ENCODE data around the gene MS4A4A. TPM values are rescaled to one million over a fixed set of nuclear protein-coding genes. Genes with fewer than 3 reads are reported as not detected.

The MS4A4A gene
- total and polyA plus RNA-seq, 9 of the 15 experiments (the other 6 are each of a cell fraction or from before 2014, with no cell fraction given) = 0.77 to 41.4 (median 10.1) TPM

- TF ChIP-seq NCOA2 (IDR thresholded peaks at IDR 0.05; ENCODE audit: partially characterized antibody in 2 of 2) (no peak), MECOM (CRISPR knock-in tag; IDR thresholded peaks at IDR 0.05) (no peak)
Observed at GRCh38 chr11:60315871-60316270, 35.4 kb downstream of the MS4A4A start (continued).

DNA sequence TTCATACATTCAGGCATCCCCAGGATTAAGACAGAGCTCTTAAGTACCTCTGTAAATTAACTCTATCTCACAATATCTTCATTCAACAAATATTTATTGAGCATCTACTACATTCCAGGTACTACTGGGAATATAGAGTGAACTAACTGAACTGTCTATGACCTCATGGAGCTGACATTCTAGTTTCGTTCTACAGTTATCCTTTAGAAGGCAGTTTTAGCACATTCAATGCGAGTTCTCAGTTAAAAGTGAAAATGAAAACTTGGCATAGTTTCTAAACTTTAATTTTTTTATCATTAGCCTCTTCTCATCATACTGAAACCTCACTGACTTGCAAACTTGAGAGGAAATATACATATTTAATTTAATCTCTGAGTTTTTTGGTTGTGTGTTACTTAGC lies 35.9 kb downstream of the MS4A4A start:
- H3K4me1 ChIP-seq (replicated peaks in 1 of 2; ENCODE audit: control insufficient read depth in 2 of 2, insufficient read depth in 2 of 2, low read length in 2 of 2) = no peaks in the 10 kb centered on the region
- in situ Hi-C loops (cut with MboI) (no loop called here), intact Hi-C loops (cut with micrococcal nuclease) (no loop called here)
- DNase-seq (ENCODE audit: extremely low read depth in 1 of 4, low spot score in 3 of 4) = no peak
- H4K20me1 ChIP-seq (replicated peaks; ENCODE audit: control insufficient read depth, insufficient read depth, low read length) = no peaks in the 10 kb centered on the region
- BruUV-seq (replicated peaks) = no TSS peak
- no peak for ATAC-seq
- H3K36me3 ChIP-seq (ENCODE audit: control insufficient read depth, insufficient read depth, low read length) = no peaks in the 10 kb centered on the region
- WGBS (ENCODE audit: insufficient coverage, low coverage, missing lambda C conversion rate) = 0% methylated on average over 2 of the region's 2 CpGs
- POLR2A ChIA-PET = interaction anchor here (0.7 kb wide), 1 partner anchor 284 kb away, joined by 3 read pairs; no protein-coding TSS in a partner anchor
- CTCF ChIA-PET (ENCODE audit: low intra/inter-chr PET ratio) = no interaction called here
- H3K9me3 ChIP-seq (replicated peaks; ENCODE audit: control insufficient read depth, insufficient read depth, low read depth, low read length) = peaks cover 2% of the 10 kb centered on the region; the same call in 1 of the 2 replicates
- no peak overlapping the region for H3K4me3 ChIP-seq
- H3K79me2 ChIP-seq (ENCODE audit: control insufficient read depth, insufficient read depth, low read length) = no peaks in the 10 kb centered on the region
- no peak overlapping the region for H3K27ac ChIP-seq (ENCODE audit: extremely low read depth, low read depth, low read length)
- no peaks in the 10 kb centered on the region for H3K27me3 ChIP-seq (ENCODE audit: control insufficient read depth in 2 of 2, insufficient read depth in 2 of 2, low read length in 2 of 2)
- no peak overlapping the region for H3K9ac ChIP-seq (ENCODE audit: insufficient read depth in 1 of 2, low read depth in 2 of 2, low read length in 2 of 2)
- H3K9me1 ChIP-seq (ENCODE audit: control insufficient read depth, insufficient read depth, low read length) = no peaks in the 10 kb centered on the region
- no peak overlapping the region for H3K4me2 ChIP-seq (ENCODE audit: insufficient read depth, low read length)
- H2AFZ ChIP-seq (ENCODE audit: low read depth, low read length) = no peak overlapping the region
- no peak for FAIRE-seq
- TF ChIP-seq, protein P1, sequence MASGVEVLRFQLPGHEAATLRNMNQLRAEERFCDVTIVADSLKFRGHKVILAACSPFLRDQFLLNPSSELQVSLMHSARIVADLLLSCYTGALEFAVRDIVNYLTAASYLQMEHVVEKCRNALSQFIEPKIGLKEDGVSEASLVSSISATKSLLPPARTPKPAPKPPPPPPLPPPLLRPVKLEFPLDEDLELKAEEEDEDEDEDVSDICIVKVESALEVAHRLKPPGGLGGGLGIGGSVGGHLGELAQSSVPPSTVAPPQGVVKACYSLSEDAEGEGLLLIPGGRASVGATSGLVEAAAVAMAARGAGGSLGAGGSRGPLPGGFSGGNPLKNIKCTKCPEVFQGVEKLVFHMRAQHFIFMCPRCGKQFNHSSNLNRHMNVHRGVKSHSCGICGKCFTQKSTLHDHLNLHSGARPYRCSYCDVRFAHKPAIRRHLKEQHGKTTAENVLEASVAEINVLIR (CRISPR knock-in tag; IDR thresholded peaks at IDR 0.05) = no peak
- TF ChIP-seq TRIM24 (IDR thresholded peaks at IDR 0.05) (no peak), NCOA4 (IDR thresholded peaks at IDR 0.05; ENCODE audit: partially characterized antibody) (no peak), U2AF1 (optimal IDR thresholded peaks at IDR 0.05; ENCODE audit: low read depth, low read length) (no peak), ZNF121 (CRISPR knock-in tag; conservative IDR thresholded peaks at IDR 0.05) (no peak)
- TF ChIP-seq, protein P2, sequence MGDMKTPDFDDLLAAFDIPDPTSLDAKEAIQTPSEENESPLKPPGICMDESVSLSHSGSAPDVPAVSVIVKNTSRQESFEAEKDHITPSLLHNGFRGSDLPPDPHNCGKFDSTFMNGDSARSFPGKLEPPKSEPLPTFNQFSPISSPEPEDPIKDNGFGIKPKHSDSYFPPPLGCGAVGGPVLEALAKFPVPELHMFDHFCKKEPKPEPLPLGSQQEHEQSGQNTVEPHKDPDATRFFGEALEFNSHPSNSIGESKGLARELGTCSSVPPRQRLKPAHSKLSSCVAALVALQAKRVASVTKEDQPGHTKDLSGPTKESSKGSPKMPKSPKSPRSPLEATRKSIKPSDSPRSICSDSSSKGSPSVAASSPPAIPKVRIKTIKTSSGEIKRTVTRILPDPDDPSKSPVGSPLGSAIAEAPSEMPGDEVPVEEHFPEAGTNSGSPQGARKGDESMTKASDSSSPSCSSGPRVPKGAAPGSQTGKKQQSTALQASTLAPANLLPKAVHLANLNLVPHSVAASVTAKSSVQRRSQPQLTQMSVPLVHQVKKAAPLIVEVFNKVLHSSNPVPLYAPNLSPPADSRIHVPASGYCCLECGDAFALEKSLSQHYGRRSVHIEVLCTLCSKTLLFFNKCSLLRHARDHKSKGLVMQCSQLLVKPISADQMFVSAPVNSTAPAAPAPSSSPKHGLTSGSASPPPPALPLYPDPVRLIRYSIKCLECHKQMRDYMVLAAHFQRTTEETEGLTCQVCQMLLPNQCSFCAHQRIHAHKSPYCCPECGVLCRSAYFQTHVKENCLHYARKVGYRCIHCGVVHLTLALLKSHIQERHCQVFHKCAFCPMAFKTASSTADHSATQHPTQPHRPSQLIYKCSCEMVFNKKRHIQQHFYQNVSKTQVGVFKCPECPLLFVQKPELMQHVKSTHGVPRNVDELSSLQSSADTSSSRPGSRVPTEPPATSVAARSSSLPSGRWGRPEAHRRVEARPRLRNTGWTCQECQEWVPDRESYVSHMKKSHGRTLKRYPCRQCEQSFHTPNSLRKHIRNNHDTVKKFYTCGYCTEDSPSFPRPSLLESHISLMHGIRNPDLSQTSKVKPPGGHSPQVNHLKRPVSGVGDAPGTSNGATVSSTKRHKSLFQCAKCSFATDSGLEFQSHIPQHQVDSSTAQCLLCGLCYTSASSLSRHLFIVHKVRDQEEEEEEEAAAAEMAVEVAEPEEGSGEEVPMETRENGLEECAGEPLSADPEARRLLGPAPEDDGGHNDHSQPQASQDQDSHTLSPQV (IDR thresholded peaks at IDR 0.05) = no peak
